Measurements from ENCODE around the gene LRRC7.

Gene LRRC7

DNA sequence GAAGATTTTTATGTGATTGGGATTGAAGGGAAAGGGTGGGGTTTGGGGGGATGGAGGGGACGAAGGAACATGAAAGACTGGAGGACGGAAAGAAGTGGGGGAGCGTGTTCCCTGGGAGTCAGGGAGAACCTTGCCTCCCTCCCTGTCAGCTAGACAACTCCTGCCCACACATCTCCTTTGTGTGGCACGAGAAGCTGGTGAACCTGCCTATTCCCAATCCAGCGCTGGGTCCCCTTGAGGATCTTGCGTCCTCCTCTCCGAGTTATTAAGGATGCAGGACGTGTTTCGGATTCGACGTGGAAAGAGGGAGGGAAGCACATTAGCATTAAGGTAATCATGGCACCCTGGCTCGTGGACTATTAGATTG, 1.4 kb downstream of the LRRC7 start:
- TF ChIP-seq, protein P1, sequence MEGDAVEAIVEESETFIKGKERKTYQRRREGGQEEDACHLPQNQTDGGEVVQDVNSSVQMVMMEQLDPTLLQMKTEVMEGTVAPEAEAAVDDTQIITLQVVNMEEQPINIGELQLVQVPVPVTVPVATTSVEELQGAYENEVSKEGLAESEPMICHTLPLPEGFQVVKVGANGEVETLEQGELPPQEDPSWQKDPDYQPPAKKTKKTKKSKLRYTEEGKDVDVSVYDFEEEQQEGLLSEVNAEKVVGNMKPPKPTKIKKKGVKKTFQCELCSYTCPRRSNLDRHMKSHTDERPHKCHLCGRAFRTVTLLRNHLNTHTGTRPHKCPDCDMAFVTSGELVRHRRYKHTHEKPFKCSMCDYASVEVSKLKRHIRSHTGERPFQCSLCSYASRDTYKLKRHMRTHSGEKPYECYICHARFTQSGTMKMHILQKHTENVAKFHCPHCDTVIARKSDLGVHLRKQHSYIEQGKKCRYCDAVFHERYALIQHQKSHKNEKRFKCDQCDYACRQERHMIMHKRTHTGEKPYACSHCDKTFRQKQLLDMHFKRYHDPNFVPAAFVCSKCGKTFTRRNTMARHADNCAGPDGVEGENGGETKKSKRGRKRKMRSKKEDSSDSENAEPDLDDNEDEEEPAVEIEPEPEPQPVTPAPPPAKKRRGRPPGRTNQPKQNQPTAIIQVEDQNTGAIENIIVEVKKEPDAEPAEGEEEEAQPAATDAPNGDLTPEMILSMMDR (IDR thresholded peaks at IDR 0.05): no peak

DNA sequence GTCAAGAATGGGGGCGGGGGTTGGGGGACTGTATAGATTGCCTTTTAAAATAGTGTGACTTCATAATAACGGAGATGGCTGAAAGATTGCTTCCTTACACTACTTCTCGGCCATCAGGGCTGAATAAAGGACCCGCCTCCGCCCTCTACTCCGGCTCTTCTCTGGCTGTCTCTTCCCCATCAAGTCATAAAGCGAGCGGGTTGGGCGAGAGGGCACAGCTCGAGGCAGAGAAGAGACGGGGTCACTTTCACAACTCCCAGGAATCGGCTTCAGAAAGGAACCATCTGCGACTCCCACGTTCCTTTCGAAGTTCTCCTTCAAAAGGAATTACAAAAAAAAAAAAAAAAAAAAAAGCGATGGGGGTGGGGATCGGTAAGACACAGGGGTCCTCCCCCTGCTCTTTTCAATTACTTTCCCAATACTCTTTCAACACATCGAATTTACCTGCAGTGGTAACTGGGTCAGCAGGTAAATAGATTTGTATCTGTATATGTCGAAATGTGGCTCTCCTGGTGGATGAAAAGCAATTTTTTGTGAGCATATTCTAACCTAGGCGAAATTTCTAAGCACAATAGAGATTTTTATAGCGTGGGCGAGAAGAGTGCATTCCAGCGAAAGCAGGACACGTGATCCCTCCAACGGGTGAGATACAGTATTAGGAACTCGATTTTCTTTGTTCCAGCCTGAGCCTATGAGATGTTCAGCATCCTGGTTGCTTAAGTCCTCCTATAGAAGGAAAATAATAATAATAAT, 2.0 kb downstream of the LRRC7 start:
- TF ChIP-seq, protein P1 (IDR thresholded peaks at IDR 0.05): no peak

DNA sequence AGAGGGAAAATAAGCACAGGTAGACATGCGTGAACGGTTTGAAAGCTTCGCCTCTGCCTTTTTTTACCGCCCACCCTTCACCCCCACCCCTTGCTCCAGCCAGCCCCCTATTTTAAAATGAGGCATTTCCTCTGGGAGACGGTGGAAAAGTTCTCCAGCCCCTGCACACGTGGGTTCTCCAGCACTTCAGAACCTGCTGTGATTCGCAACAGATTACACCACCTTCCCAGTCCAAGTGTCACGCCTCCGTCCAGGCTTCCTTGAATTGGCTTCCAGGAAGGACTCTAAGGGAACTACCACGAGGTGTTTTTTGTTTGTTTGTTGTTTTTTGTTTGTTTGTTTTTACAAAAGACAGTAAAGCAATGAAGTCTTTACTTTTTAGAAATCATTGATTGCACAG, 2.6 kb downstream of the LRRC7 start:
- TF ChIP-seq, protein P1 (IDR thresholded peaks at IDR 0.05): no peak

DNA sequence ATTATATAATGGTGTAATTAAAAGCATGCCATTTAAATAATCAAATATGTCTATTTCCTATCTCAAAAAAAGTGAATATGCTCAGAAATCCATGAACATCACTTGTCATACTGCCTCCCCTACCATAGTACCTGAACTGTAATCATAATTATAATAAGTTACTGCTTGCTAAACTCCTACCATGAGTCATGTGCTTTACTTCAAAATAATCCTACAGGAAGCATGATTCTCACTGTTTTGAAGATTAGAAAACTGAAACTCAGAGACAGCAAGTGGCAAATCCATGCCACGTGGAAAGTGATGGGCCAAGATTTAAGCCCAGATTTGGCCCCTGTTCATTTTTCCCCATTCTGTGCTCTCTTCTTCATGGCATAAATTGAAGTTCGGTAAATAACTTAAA, 5.2 kb downstream of the LRRC7 start:
- TF ChIP-seq, protein P1 (IDR thresholded peaks at IDR 0.05): no peak

GRCh38 chr1:69573911-69574310, 6.2 kb downstream of the LRRC7 start:
- TF ChIP-seq, protein P1 (IDR thresholded peaks at IDR 0.05): no peak

- TF ChIP-seq, protein P1 (IDR thresholded peaks at IDR 0.05): no peak
Measured at GRCh38 chr1:69585666-69586065, 17.9 kb downstream of the LRRC7 start.

GRCh38 chr1:69587391-69587790, 19.7 kb downstream of the LRRC7 start:
- TF ChIP-seq, protein P1 (IDR thresholded peaks at IDR 0.05): no peak

DNA sequence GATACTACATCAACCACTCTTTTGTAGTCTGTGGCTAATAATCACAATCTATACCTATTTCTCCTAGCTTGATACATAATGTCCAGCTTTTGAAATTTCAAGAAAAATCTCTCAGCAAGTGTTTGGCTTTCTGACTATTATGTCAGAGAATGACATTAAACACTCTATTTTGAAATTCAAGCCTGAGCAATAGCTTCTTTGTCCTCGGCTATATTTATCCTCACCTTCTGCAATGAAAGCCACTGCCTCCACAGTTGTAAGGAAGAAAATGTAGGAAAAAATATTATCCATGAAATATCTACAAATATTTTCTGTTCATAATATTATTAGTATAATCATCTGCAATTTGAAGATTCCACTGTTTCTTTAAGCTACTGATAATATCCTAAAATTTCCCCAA, 22.1 kb downstream of the LRRC7 start:
- TF ChIP-seq, protein P1 (IDR thresholded peaks at IDR 0.05): no peak
